ENCODE results near the gene LACC1. TPM values are rescaled to one million over a fixed set of nuclear protein-coding genes. Genes with fewer than 3 reads are reported as not detected.
A peak's percentile ranks its signal among the peaks of the same experiment; 100 is the strongest.

The LACC1 gene
- total RNA-seq (1 to 10 TPM; 3.3 to 10.0 (median 7.9) TPM), polyA plus RNA-seq (10 to 100 TPM in 1 of 3 donors, 1 to 10 TPM in 2; 5.0 to 21.7 (median 9.6) TPM)

DNA sequence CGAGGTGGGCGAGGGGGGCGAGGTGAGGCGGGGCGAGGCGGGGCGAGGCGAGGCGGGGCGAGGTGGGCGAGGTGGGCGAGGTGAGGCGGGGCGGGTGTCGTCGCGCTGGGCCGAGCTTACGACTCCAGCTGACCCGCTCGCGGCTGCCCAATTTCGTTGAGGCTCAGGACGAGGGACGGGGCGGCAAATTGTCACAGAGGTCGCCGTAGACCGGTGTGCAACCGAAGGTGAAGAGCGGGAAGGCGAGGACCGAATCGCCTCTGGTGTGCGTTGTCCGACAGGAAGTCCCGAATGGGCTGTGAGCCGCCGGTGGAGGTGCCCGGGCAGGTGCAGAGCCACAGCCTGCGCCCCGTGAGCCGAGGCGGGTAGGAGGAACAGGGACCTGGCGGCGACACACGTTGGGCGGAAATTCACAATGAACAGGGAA is at the start of gene LACC1:
TSS of gene LACC1 (plus strand) at position 150 of the 427 bp plus-strand sequence. CDS start 1,082 bp downstream, outside the sequence.
- peak within 1 kb of the TSS; percentile 82 to 94 (median 86) for H3K4me3 ChIP-seq
- H3K27me3 ChIP-seq, result no peaks in the 10 kb centered on the region
- H3K27ac ChIP-seq, result peak within 1 kb of the TSS; percentile 94 to 99 (median 96)
- no peaks in the 10 kb centered on the region for H3K9me3 ChIP-seq
- TF ChIP-seq POLR2AphosphoS5 (IDR thresholded peaks at IDR 0.05) (no peak), CTCF (IDR thresholded peaks at IDR 0.05) (no peak), EP300 (IDR thresholded peaks at IDR 0.05) (no peak), POLR2A (IDR thresholded peaks at IDR 0.05) (no peak)
- intact Hi-C loops (cut with DNase I), result loop anchor here (5.0 to 10.0 kb wide), 3 partner anchors 335 to 1282 kb away; no protein-coding TSS in a partner anchor
- DNase-seq, result peak; percentile 75
- no peaks in the 10 kb centered on the region for H3K36me3 ChIP-seq
- WGBS, 2 donors, result 1% methylated on average over 48 of the region's 48 CpGs
- peaks cover 0 to 22% (median 11%) of the 10 kb centered on the region in 4 donors for H3K4me1 ChIP-seq

DNA sequence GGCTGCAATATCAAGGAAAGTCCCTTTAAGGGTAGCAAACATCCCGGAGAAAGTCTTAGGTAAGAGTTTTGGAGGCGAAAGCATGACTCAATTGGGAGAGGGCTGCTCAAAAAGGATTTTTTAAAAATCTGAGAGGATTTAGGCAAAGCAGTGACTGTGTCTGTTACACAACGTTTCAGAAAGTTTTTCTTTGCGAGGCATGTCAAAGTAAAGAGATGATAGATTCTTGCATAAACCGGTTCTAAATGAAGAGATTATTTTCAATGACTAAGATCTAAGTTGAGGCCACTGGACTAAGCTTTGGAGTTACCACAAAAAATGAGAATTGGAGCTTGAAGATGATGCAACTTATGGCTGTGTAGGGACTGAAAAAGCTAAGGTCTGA is 49.2 kb upstream of the LACC1 start:
- no peak for DNase-seq
- Histone ChIP-seq H3K4me1 (no peaks in the 10 kb centered on the region), H3K27ac (no peak overlapping the region), H3K9me3 (no peaks in the 10 kb centered on the region), H3K27me3 (no peaks in the 10 kb centered on the region), H3K36me3 (no peaks in the 10 kb centered on the region), H3K4me3 (no peak overlapping the region)
- intact Hi-C loops (cut with DNase I), result no loop called here
- 74 to 76% methylated on average over 5 of the region's 5 CpGs for WGBS, 2 donors
- TF ChIP-seq POLR2AphosphoS5 (IDR thresholded peaks at IDR 0.05) (no peak), CTCF (IDR thresholded peaks at IDR 0.05) (no peak), EP300 (IDR thresholded peaks at IDR 0.05) (no peak), POLR2A (IDR thresholded peaks at IDR 0.05) (no peak)

- Histone ChIP-seq H3K27ac (no peak overlapping the region), H3K36me3 (no peaks in the 10 kb centered on the region), H3K9me3 (no peaks in the 10 kb centered on the region), H3K4me3 (no peak overlapping the region), H3K27me3 (no peaks in the 10 kb centered on the region), H3K4me1 (no peaks in the 10 kb centered on the region)
- DNase-seq, result no peak
- TF ChIP-seq EP300 (IDR thresholded peaks at IDR 0.05) (no peak), POLR2AphosphoS5 (IDR thresholded peaks at IDR 0.05) (no peak), POLR2A (IDR thresholded peaks at IDR 0.05) (no peak), CTCF (IDR thresholded peaks at IDR 0.05) (no peak)
- WGBS, 2 donors, result 70 to 77% methylated on average over 2 of the region's 2 CpGs
- intact Hi-C loops (cut with DNase I), result no loop called here
Measured at GRCh38 chr13:43831088-43831487, 48.6 kb upstream of the LACC1 start.

- DNase-seq, result no peak
- intact Hi-C loops (cut with DNase I), result no loop called here
- 71 to 93% methylated on average over 2 of the region's 2 CpGs for WGBS, 2 donors
- H3K27me3 ChIP-seq, result no peaks in the 10 kb centered on the region
- no peaks in the 10 kb centered on the region for H3K9me3 ChIP-seq
- no peak for TF ChIP-seq EP300 (IDR thresholded peaks at IDR 0.05)
- no peak for TF ChIP-seq POLR2A (IDR thresholded peaks at IDR 0.05)
- no peak for TF ChIP-seq POLR2AphosphoS5 (IDR thresholded peaks at IDR 0.05)
- TF ChIP-seq CTCF (IDR thresholded peaks at IDR 0.05), result no peak
- no peak overlapping the region for H3K4me3 ChIP-seq
- H3K4me1 ChIP-seq, result no peaks in the 10 kb centered on the region
- H3K36me3 ChIP-seq, result no peaks in the 10 kb centered on the region
- no peak overlapping the region for H3K27ac ChIP-seq
Measured at GRCh38 chr13:43835701-43836100, 44.0 kb upstream of the LACC1 start.

GRCh38 chr13:43838909-43839308 is 40.8 kb upstream of the LACC1 start:
- Histone ChIP-seq H3K4me1 (no peaks in the 10 kb centered on the region), H3K9me3 (no peaks in the 10 kb centered on the region), H3K36me3 (no peaks in the 10 kb centered on the region), H3K4me3 (no peak overlapping the region), H3K27me3 (no peaks in the 10 kb centered on the region), H3K27ac (no peak overlapping the region)
- TF ChIP-seq POLR2AphosphoS5 (IDR thresholded peaks at IDR 0.05) (no peak), EP300 (IDR thresholded peaks at IDR 0.05) (no peak), POLR2A (IDR thresholded peaks at IDR 0.05) (no peak), CTCF (IDR thresholded peaks at IDR 0.05) (no peak)
- DNase-seq, result no peak
- WGBS, 2 donors, result 81 to 82% methylated on average over 4 of the region's 4 CpGs
- intact Hi-C loops (cut with DNase I), result no loop called here

Data from sigmoid colon (tissue), 7 donors.